NOMO-1 (cell line): Measurements from ENCODE around the gene NUP210L.
"Not testable (repeated sequence)": the region's sequence is repeated elsewhere in the genome, so short reads cannot be mapped to it uniquely, and the experiment has no call there.

ENCODE experiments used
- DNase-seq, 2 experiments: peaks; one replicate each; lab custom pipeline; 2025; ENCODE audit not compliant: unreplicated experiment in 2 of 2; lab: John Stamatoyannopoulos, UW

NUP210L gene

DNA sequence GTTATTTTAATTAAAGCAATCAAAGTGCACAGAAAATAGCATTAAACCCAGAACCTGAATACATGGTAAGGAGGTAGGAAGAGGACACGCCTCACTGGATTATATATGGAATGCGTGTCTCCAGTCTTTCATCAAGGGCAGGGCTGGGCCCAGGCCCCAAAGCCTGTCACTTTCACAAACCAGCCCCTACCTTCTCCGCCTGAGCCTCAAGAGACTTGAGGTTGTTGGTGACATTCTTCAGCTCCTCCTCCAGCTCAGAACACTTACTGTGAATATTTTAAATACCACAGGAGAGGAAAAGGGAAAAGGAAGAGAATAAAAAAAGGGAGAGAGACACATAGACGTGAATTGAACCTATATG, 16.3 kb upstream of the NUP210L start:
- DNase-seq, result no peak

DNA sequence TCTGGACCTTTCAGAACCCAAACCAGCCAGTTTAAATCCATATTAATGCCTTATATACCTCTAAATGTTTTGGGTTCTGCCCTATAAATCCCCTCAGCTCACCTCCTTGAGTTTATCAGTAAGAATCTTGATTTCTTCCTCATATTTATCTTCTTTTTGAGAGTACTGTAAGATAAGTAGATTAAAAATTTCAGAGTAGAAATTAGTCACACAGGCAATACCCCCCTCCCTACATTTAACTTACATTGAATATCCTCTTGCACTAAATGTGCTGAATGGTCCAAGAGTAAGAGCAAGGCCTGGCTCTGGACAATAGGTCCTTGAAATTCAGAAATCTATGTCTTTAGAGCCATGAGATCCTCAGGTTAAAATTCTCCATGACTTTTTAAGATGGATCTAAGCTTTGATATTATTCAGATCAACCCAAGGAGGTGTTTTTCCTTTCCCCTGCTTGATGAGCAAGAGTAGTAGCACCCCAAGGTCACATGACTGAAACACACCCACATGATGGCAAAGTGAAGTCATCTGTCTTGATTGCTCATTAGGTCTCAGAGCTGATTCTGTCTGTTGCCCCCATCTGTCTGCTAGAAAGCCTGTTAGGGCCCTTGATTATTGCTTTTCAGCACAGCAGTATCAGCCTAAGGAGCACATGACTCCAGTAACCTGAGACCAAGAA, 15.8 kb upstream of the NUP210L start:
- no peak for DNase-seq

DNA sequence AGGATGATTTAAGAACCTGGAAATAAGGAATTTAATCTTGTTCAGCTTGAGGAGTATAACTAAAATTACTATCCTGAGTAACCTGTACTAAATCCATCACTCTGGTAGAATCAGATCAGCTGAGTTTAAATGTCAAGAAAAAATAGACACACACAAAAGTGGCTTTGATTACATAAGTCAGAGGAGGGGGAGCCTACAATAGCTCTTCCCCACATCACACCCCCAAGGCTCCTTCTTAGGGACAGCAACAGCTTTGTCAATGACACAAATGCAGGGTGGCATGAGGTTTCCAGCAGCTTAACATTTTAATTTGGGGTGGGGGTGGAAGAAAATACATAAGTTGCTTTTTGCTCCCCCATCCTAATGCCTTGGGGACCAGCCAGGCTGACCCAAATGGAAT, 12.6 kb upstream of the NUP210L start:
- DNase-seq, result no peak

DNA sequence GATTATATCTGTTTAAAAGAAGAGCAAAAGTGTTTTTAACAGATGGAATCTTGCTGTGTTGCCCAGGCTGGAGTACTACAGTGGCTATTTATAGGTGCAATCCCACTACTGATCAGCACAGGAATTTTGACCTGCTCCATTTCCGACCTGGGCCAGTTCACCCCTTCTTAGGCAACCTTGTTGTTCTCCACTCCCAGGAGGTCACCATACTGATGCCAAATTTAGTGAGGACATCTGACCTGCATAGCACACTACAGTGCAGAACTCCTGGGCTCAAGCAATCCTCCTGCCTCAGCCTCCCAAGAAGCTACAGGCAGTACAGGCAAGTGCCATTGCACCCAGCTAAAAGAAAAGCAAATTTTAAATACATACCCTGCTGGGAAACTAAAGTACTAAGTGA, 11.3 kb upstream of the NUP210L start:
- DNase-seq, result no peak

DNA sequence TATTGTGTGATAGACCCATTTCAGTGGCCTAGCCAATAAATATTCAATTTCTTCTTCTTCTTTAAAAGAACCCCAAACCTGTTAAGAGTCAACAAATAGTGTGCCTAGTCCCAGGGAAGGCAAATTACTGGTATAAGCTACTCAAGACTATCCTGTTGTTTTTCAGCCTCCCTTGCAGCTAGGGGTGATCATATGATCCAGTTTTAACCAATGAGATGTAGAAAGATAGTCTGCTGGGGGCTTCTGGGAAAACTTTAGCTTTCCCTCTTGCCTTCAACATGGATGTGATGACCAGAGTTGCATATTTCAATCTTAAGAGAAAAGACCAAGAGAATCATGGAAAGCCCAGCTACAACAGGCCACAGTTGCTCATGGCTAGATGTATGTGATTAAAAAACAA, 4.7 kb upstream of the NUP210L start:
- DNase-seq, result no peak

DNA sequence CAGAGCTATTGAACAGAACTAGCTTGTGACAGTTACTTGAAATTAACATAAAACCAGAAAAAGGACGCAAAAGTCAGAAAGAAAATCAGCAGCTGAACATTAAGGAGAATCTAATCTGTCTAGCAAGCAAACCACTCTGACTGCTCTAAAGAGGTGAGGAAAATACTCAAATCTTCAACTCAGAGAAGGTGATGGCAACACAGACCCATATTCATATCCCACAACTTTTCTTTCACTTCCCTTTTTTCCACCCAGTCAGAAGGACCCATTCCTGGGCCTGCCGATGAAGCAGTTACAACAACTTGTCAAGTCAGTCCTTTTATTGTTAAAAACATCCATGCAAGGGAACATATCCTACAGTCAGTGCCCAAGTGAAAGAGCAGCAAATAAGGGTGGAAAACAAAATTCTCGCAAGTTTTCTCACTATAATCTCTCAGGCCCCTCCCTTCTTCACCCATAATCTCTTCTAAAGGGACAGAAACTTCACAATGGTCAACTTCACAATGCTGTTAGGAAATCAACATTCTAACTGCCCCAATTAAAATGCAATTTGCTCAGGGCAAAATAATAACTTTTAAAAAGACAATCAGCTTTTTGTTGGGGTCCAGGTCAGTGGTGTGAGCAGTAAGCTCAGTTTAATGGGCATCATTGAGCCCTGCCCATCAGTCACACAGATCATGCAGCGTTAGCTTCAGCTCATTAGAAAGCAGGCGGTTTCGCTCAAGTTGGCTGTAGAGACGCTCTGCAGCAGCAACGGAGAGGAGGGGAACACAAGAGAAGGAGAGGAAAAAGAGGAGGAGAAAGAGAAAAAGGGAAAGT, 3.6 kb upstream of the NUP210L start:
- peak; percentile 40 to 83 for DNase-seq

- DNase-seq, result no peak
Measured at GRCh38 chr1:154157520-154158306, 2.8 kb upstream of the NUP210L start.

DNA sequence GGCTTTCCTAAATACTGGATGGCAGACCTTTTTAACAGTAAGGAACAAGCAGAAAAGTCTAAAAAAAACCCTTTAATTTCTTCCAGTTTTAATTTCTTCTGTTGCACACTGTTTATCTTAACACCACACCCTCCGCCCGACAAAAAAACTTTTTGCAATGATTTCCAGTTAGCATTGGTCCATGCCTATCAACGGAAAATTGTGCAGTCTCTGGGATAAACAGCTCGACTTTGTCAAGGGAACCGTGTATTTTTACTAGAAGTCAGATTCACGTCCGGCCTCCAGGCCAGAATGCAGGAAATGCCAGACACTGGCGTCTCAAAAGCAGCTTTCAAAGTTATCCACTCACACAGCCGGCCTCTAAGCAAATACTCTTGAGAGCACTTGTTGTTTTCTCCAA, 378 bp upstream of the NUP210L start:
- no peak for DNase-seq

DNA sequence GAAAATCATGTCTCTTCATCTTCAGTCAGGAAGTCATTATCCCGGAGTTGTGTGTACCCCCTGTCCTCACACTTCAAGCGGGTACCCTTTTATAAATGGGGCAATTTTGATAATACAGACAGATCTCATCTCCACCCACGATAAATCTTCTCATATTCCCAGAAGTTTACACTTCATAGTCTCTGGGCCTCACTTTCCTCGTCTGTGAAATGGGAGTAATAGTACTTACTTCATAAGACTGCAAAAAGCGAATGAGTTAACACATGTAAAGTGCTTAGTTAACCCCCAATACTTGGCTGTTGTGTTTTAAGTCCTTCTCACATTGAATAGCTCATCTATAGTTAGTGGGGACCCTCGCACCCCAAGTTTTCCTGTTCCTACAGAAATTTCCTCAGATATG, 820 bp downstream of the NUP210L start:
- no peak for DNase-seq

DNA sequence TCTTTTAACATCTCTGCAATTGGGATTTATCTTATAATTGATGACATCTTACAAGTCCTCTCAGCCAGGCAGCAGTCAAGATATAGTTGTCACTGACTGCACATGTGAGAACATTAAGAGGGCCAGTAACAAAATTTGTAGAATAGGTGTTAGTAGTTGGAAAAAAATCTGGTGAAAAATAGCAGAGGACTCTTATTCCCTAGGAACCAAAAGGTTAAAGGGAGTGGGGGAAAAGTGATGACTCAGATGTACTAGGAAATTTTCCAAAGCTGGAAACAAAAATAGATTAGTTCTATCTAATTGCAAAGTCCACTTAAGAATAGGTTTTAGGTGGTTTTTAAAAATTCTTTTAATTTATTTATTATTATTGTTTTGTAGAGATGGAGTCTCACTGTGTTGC, 3.6 kb downstream of the NUP210L start:
- no peak for DNase-seq

DNA sequence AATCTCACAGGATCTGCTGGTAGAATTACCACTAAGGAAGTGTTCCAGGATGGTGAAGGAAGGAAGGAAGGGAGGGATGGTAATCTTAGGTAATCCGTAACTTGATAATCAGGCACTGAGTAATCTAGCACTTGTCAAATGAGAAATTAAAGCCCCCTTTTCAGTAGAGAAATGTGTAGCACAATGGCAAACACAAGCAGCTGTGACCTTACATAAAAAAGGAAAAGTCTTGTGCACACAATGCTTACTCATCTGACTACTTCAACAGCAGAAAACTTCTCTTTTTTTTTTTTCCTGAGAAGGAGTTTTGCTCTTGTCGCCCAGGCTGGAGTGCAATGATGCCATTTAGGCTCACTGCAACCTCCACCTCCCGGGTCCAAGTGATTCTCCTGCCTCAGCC, 6.1 kb downstream of the NUP210L start:
- peak; percentile 3 to 51 for DNase-seq

DNA sequence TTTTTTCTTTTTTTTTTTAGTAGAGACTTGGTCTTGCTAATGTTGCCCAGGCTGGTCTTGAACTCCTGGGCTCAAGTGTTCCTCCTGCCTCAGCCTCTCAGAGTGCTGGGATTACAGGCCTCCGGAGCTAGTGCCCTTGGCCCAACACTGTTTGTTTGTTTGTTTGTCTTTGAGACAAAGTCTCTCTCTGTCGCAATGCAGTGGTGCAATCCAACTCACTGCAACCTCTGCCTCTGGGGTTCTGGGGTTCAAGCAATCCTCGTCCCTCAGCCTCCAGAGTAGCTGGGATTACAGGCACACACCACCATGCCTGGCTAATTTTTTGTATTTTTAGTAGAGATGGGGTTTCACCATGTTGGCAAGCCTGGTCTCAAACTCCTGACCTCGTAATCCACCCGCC, 7.4 kb downstream of the NUP210L start:
- DNase-seq, result not testable (repeated sequence)

GRCh38 chr1:154145986-154146385, 8.9 kb downstream of the NUP210L start:
- no peak for DNase-seq

DNA sequence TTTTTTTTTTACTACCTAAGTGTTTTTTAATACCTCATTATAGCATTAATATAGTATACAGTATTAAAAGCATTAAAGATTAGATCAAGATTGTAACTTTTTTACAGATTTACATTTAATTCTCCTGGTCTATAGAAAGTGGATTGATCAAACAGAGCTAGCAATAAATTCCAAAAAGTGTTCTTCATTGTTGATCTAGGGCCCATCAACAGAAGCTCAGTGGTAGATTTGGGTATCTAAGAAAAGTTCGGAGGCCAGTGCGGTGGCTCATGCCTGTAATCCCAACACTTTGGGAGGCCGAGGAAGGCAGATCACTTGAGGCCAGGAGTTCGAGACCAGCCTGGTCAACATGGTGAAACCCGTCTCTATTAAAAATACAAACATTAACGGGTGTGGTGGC, 12.5 kb downstream of the NUP210L start:
- DNase-seq, result no peak

DNA sequence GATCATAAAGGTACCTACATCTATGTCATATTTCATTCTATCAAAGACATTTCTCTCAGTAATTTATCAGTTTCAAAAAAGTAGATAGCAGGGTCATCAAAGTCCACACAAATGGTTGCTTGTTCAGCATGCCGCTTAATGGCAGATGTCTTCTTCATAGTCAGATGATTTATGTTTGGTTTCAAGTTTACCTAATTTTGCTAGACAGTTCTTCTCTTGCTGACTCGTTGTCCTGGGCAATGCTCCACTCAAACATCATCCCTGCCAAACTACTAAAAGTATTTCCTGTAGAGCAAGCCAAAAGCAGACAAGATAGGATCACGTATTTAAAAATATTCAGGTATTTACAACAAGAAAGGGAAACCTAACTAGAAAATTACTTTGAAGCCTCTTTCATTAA, 13.6 kb downstream of the NUP210L start:
- DNase-seq, result no peak

GRCh38 chr1:154137888-154138287, 17.0 kb downstream of the NUP210L start:
- no peak for DNase-seq

DNA sequence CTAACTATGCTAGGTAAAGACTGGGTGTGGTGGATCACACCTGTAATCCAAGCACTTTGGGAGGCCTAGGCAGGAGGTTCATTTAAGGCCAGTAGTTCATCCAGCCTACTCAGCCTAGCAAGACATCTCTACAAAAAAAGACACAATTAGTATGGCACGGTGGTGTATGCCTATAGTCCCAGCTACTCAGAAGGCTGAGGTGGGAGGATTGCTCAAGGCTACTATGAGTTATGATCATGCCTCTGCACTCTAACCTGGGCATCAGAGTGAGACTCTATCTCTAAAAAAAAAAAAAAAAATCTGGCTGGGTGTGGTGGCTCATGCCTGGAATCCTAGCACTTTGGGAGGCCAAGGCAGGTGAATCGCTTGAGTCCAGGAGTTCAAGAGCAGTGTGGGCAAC, 21.6 kb downstream of the NUP210L start:
- DNase-seq, result no peak

DNA sequence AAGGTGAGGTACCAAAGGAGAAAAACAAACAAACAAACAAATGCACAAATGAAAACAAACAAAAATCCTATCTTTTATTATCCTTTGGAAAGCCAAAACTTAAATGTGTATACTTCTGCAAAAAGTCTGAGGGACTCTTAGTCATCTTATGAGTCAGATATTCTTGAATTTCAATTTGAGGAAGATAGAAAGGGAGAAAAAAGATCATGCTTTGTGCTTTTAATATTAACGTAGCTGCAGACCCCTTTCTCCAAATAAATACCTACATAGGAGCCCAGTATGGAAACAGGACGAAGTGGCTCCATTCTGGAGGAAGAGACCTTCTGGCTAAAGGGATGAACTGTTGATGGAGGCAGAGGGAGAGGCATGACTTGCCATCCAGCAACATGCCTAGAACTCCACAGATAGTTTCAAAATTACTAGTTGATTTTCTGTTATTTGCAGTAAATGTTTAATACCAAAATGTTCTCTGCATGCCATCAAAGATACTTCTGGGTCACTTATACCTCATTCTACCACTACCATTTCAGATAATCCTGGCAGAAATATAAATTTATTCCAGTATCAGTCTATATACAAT, 25.4 kb downstream of the NUP210L start:
- DNase-seq, result peak in 1 of 2 experiments; percentile 66

DNA sequence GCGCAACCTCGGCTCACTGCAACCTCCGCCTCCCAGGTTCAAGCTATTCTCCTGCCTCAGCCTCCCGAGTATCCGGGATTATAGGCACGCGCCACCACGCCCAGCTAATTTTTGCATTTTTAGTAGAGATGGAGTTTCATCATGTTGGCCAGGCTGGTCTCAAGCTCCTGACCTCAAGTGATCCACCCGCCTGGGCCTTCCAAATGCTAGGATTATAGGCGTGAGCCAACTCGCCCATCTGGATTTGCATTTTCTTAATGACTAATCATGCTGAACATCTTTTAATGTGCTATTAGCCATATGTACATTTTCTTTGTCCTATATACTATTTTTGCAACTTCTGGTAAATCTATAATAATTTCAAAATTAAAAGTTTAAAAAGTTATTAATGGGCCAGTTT, 31.7 kb downstream of the NUP210L start:
- DNase-seq, result not testable (repeated sequence)

GRCh38 chr1:154117642-154118041, 37.2 kb downstream of the NUP210L start:
- no peak for DNase-seq

DNA sequence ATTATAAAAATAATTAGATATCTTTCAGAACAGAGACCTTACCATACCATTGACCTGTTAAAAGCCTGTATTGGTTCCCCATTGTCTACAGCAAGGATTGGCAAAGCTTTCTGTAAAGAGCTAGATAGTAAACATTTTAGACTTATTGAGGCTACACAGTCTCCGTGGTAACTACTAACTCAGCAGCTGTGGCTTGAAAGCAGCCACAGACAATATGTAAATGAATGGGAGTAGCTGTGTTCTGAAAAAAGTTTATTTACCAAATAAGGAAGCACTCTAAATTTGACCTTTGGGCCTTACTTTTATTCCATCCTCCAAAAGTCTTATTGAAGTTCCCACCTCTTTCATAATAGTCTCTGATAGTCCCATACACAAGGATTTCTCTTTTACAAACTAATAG, 39.7 kb downstream of the NUP210L start:
- no peak for DNase-seq
